ENCODE measurements around the gene EXT2.

EXT2 gene

DNA sequence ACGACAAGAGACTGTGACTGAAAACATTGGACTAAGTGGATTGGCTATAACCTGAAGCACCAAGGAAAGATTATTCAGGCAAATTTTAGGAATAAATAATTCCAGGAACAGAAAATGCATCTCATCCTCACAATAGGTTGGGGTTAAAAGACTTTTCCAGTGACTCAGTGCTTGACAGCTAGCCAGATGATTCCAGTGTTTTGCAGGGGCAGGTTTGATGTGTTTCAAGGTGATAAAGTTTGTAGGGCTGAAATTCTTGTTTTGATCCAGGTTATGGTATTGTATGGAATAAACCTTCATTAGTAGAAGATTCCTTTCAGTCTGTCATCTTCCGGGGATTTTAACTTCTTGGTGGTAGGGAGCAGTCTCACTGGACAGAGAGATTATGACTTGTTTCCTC lies 2.3 kb downstream of the EXT2 start:
- Mint-ChIP-seq H3K36me3 (ENCODE audit: low read depth) (no peaks in the 10 kb centered on the region), H3K4me3 (no peak overlapping the region), H3K9me3 (no peaks in the 10 kb centered on the region), H3K27ac (no peak overlapping the region), H3K27me3 (peaks cover 6% of the 10 kb centered on the region), H3K4me1 (ENCODE audit: low read depth) (peaks cover 12% of the 10 kb centered on the region)
- intact Hi-C loops (cut with micrococcal nuclease), result no loop called here

DNA sequence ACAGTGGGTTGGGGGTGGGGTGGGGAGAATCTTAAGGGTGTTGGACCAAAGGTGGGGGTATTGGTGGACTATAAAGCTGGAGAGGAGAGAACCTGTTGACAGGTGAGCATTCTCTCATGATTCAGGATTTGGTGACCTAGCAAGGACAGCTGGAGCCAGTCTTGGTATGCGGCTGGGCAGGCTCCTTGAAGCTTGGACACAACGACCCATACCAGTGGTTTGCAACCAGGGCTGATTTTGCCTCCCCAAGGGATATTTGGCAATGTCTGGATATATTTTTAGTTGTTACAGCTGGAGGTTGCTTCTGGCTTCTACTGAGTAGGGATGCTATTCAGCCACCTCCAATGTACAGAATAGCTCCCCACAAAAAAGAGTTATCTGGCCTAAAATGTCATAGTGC lies 5.6 kb downstream of the EXT2 start:
- H3K27me3 Mint-ChIP-seq, result peaks cover 2% of the 10 kb centered on the region
- no peaks in the 10 kb centered on the region for H3K9me3 Mint-ChIP-seq
- peaks cover 13% of the 10 kb centered on the region for H3K4me1 Mint-ChIP-seq (ENCODE audit: low read depth)
- H3K27ac Mint-ChIP-seq, result no peak overlapping the region
- H3K4me3 Mint-ChIP-seq, result no peak overlapping the region
- no peaks in the 10 kb centered on the region for H3K36me3 Mint-ChIP-seq (ENCODE audit: low read depth)
- intact Hi-C loops (cut with micrococcal nuclease), result no loop called here

DNA sequence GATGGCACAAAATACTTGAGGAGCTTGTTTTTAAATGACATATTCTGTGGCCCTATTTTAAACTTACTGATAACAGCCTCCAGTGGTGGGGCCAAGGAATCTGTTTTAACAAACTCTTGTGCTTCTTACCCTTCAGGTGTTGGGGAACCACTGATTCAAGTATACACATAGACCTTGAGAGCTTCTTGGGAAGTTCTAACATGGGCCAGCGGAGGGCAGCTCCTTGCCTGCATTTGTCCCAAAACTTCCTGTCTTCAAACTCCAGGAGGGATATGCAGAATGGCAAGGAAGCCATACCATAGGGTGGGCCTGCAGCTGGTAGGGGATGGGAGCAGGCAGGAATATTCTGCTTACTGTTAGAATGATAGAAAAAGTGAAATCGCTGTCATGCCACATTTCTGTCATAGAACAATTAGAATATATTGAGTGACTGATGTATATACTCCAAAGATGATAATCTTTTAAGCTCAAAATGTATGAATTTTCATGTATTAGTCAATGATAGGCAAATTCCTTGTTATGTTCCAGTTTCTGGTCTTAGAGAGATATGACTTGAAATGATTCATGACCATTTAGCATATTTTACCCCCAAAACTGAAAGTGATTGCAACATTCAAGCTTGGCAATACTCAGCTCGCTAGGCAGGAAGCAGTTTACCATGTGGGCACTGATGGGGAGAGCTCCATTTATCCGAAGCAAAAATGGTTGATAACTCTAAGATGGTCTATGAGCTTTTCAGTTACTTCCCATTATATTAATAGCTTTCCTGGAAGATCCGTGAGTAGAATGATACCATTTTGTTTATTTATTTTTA lies 9.2 kb downstream of the EXT2 start:
- Mint-ChIP-seq H3K27ac (no peak overlapping the region), H3K36me3 (ENCODE audit: low read depth) (peaks cover 19% of the 10 kb centered on the region), H3K4me3 (no peak overlapping the region), H3K4me1 (ENCODE audit: low read depth) (peaks cover 8% of the 10 kb centered on the region), H3K9me3 (no peaks in the 10 kb centered on the region), H3K27me3 (no peaks in the 10 kb centered on the region)
- intact Hi-C loops (cut with micrococcal nuclease), result no loop called here

DNA sequence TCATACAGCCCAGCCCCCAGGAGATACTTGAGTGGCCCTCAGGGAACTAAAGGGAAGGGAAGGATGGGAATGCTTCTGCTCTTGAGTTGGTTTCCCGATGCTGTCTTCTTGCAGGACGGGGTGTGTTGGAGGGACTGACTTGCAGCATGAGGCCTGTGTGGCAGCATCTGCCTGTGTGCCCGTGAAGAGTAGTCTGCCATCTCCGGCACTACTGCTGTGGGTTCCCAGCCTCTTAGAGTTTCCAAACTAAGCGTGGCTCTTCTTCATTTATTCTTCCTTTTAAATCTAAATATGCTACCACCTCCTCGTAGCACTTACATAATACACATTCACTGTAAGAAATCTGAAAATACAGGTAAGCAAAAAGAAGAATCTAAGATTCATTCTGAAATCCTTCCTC lies 12.8 kb downstream of the EXT2 start:
- Mint-ChIP-seq H3K4me3 (no peak overlapping the region), H3K27me3 (no peaks in the 10 kb centered on the region), H3K27ac (no peak overlapping the region), H3K4me1 (ENCODE audit: low read depth) (peaks cover 7% of the 10 kb centered on the region), H3K36me3 (ENCODE audit: low read depth) (peaks cover 42% of the 10 kb centered on the region), H3K9me3 (no peaks in the 10 kb centered on the region)
- intact Hi-C loops (cut with micrococcal nuclease), result no loop called here

DNA sequence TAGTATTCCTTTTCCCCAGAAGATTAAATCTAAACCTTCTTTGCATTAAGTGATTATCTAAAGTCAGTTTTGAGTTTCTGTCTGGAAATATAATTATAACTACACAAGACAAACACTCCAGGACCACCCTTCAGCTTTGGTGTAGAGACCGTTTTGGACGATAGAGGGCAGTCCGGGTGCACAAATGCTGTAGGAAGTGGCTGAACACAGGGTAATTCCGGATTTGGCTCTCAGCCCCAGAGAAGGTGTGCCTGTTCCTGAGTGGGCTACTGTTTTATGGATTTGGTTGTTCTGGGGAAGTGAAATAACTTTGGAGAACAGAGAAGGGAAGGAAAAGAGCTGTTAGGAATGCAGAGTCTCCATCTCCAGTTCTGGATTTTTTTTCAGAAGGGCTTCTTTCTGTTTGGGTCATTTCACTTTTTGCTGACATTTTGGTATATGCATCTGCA lies 14.8 kb downstream of the EXT2 start:
- Mint-ChIP-seq H3K4me1 (ENCODE audit: low read depth) (peaks cover 7% of the 10 kb centered on the region), H3K27ac (no peak overlapping the region), H3K4me3 (no peak overlapping the region), H3K36me3 (ENCODE audit: low read depth) (peaks cover 62% of the 10 kb centered on the region), H3K9me3 (no peaks in the 10 kb centered on the region), H3K27me3 (no peaks in the 10 kb centered on the region)
- intact Hi-C loops (cut with micrococcal nuclease), result loop anchor here (1.0 kb wide), 1 partner anchor 428 kb away; no protein-coding TSS in a partner anchor

GRCh38 chr11:44112091-44112821 lies 16.8 kb downstream of the EXT2 start:
- Mint-ChIP-seq H3K4me1 (ENCODE audit: low read depth) (peaks cover 20% of the 10 kb centered on the region), H3K27ac (no peak overlapping the region), H3K36me3 (ENCODE audit: low read depth) (peaks cover 69% of the 10 kb centered on the region), H3K27me3 (no peaks in the 10 kb centered on the region), H3K9me3 (no peaks in the 10 kb centered on the region), H3K4me3 (no peak overlapping the region)
- intact Hi-C loops (cut with micrococcal nuclease), result no loop called here

- H3K36me3 Mint-ChIP-seq (ENCODE audit: low read depth), result peaks cover 68% of the 10 kb centered on the region
- H3K27me3 Mint-ChIP-seq, result no peaks in the 10 kb centered on the region
- no peaks in the 10 kb centered on the region for H3K9me3 Mint-ChIP-seq
- peaks cover 20% of the 10 kb centered on the region for H3K4me1 Mint-ChIP-seq (ENCODE audit: low read depth)
- H3K4me3 Mint-ChIP-seq, result no peak overlapping the region
- intact Hi-C loops (cut with micrococcal nuclease), result no loop called here
- no peak overlapping the region for H3K27ac Mint-ChIP-seq
Observed at GRCh38 chr11:44113018-44113417, 17.5 kb downstream of the EXT2 start.

- no peaks in the 10 kb centered on the region for H3K27me3 Mint-ChIP-seq
- H3K4me3 Mint-ChIP-seq, result no peak overlapping the region
- peaks cover 20% of the 10 kb centered on the region for H3K4me1 Mint-ChIP-seq (ENCODE audit: low read depth)
- intact Hi-C loops (cut with micrococcal nuclease), result no loop called here
- peaks cover 64% of the 10 kb centered on the region for H3K36me3 Mint-ChIP-seq (ENCODE audit: low read depth)
- H3K9me3 Mint-ChIP-seq, result no peaks in the 10 kb centered on the region
- H3K27ac Mint-ChIP-seq, result no peak overlapping the region
Observed at GRCh38 chr11:44113572-44113971, 18.1 kb downstream of the EXT2 start.

DNA sequence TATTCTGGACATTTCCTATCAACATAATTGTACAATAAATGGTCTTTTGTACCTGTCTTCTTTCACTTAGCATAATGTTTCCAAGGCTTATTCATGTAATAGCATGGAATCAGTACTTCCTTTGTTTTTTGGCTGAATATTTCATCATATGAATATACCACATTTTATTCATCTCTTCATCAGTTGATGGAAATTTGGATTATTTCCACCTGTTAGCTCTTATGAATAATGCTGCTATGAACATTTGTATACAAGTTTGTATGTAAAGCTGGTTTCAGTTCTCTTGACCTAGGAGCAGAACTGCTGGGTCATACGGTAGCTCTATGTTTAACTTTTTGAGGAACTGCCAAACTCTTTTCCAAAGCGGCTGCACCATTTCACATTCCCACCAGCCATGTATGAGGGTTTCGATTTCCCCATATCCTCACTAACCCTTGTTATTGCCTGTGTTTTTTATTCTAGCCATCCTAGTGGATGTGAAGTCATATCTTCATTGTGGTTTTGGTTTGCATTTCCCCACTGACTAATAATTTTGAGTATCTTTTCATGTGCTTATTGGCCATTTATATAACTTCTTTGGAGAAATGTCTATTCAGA lies 20.9 kb downstream of the EXT2 start:
- H3K9me3 Mint-ChIP-seq, result no peaks in the 10 kb centered on the region
- H3K27ac Mint-ChIP-seq, result no peak overlapping the region
- intact Hi-C loops (cut with micrococcal nuclease), result no loop called here
- no peaks in the 10 kb centered on the region for H3K27me3 Mint-ChIP-seq
- no peak overlapping the region for H3K4me3 Mint-ChIP-seq
- peaks cover 64% of the 10 kb centered on the region for H3K36me3 Mint-ChIP-seq (ENCODE audit: low read depth)
- peaks cover 13% of the 10 kb centered on the region for H3K4me1 Mint-ChIP-seq (ENCODE audit: low read depth)

DNA sequence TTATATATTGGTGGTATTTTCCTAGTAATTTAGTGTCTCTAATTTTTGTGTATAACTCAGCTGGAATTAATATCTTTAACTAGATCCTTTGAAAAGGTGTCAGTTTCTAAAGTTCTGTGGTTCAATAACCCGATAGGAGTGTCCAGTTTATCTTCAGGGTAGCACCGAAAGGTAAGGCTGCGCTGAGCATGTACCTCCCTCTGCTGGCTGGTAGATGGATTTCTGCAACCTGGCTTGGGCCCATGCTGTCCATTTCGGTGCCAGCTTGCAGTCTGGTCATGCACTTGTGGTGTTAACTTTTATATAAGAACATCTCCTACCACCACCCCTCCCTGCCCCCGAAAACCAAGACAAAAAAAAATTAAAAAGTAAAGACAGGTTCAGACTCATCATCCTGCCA lies 24.7 kb downstream of the EXT2 start:
- Mint-ChIP-seq H3K27me3 (no peaks in the 10 kb centered on the region), H3K27ac (no peak overlapping the region), H3K9me3 (no peaks in the 10 kb centered on the region), H3K4me3 (no peak overlapping the region), H3K4me1 (ENCODE audit: low read depth) (peaks cover 24% of the 10 kb centered on the region), H3K36me3 (ENCODE audit: low read depth) (peaks cover 54% of the 10 kb centered on the region)
- intact Hi-C loops (cut with micrococcal nuclease), result no loop called here

DNA sequence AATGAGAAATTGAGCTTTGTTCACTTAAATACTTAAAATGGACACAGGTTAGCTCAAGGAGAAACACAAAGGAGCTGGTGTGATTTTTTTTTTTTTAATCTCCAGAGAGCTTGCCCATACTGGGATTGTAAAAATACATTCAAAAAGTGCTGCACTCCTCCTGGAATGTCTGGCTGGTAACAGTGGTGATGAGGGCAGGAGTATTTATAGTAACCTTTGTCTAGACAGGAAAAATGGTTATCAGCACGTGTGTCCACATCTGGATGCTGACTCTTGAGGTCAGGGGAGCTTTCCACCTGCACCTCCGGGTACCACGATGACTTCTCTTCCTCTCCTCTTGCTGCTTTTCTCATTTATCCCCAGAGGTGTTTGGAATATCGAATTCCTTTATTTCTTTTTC lies 30.1 kb downstream of the EXT2 start:
- Mint-ChIP-seq H3K27me3 (no peaks in the 10 kb centered on the region), H3K27ac (no peak overlapping the region), H3K4me3 (no peak overlapping the region), H3K4me1 (ENCODE audit: low read depth) (peaks cover 12% of the 10 kb centered on the region), H3K36me3 (ENCODE audit: low read depth) (peaks cover 87% of the 10 kb centered on the region), H3K9me3 (no peaks in the 10 kb centered on the region)
- intact Hi-C loops (cut with micrococcal nuclease), result no loop called here

GRCh38 chr11:44126304-44126703 lies 30.8 kb downstream of the EXT2 start:
- H3K36me3 Mint-ChIP-seq (ENCODE audit: low read depth), result peaks cover 87% of the 10 kb centered on the region
- no peak overlapping the region for H3K27ac Mint-ChIP-seq
- intact Hi-C loops (cut with micrococcal nuclease), result no loop called here
- H3K9me3 Mint-ChIP-seq, result no peaks in the 10 kb centered on the region
- H3K27me3 Mint-ChIP-seq, result no peaks in the 10 kb centered on the region
- H3K4me3 Mint-ChIP-seq, result no peak overlapping the region
- peaks cover 12% of the 10 kb centered on the region for H3K4me1 Mint-ChIP-seq (ENCODE audit: low read depth)

- Mint-ChIP-seq H3K27ac (no peak overlapping the region), H3K4me3 (no peak overlapping the region), H3K4me1 (ENCODE audit: low read depth) (peaks cover 5% of the 10 kb centered on the region), H3K27me3 (no peaks in the 10 kb centered on the region), H3K36me3 (ENCODE audit: low read depth) (peaks cover 83% of the 10 kb centered on the region), H3K9me3 (no peaks in the 10 kb centered on the region)
- intact Hi-C loops (cut with micrococcal nuclease), result no loop called here
Observed at GRCh38 chr11:44127130-44127529, 31.7 kb downstream of the EXT2 start.

GRCh38 chr11:44128729-44129128 lies 33.3 kb downstream of the EXT2 start:
- intact Hi-C loops (cut with micrococcal nuclease), result no loop called here
- Mint-ChIP-seq H3K27ac (no peak overlapping the region), H3K36me3 (ENCODE audit: low read depth) (peaks cover 91% of the 10 kb centered on the region), H3K9me3 (no peaks in the 10 kb centered on the region), H3K4me3 (no peak overlapping the region), H3K4me1 (ENCODE audit: low read depth) (no peaks in the 10 kb centered on the region), H3K27me3 (no peaks in the 10 kb centered on the region)
